ENCODE results near the gene CFAP57. TPM values are rescaled to one million over a fixed set of nuclear protein-coding genes. Genes with fewer than 3 reads are reported as not detected.

The CFAP57 gene
- total and polyA plus RNA-seq, 2 donors from 2014 or later = 0.34 to 2.3 TPM

- TF ChIP-seq, protein P1, sequence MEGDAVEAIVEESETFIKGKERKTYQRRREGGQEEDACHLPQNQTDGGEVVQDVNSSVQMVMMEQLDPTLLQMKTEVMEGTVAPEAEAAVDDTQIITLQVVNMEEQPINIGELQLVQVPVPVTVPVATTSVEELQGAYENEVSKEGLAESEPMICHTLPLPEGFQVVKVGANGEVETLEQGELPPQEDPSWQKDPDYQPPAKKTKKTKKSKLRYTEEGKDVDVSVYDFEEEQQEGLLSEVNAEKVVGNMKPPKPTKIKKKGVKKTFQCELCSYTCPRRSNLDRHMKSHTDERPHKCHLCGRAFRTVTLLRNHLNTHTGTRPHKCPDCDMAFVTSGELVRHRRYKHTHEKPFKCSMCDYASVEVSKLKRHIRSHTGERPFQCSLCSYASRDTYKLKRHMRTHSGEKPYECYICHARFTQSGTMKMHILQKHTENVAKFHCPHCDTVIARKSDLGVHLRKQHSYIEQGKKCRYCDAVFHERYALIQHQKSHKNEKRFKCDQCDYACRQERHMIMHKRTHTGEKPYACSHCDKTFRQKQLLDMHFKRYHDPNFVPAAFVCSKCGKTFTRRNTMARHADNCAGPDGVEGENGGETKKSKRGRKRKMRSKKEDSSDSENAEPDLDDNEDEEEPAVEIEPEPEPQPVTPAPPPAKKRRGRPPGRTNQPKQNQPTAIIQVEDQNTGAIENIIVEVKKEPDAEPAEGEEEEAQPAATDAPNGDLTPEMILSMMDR (IDR thresholded peaks at IDR 0.05; ENCODE audit: borderline replicate concordance, extremely low read depth, insufficient read depth) = no peak
- Histone ChIP-seq H3K4me1 (ENCODE audit: control insufficient read depth in 2 of 3, insufficient read depth in 2 of 3, low read depth in 1 of 3, low read length in 3 of 3) (peaks cover 0 to 17% (median 10%) of the 10 kb centered on the region in 3 donors), H3K36me3 (ENCODE audit: control insufficient read depth in 2 of 3, insufficient read depth in 3 of 3, low read length in 3 of 3) (no peaks in the 10 kb centered on the region), H3K9ac (ENCODE audit: low read length in 3 of 3) (no peak overlapping the region), H3K4me3 (ENCODE audit: low read length in 3 of 3) (no peak overlapping the region), H3K27ac (ENCODE audit: low read depth in 2 of 2, low read length in 2 of 2) (no peak overlapping the region), H3K27me3 (ENCODE audit: control insufficient read depth, insufficient read depth, low read length) (no peaks in the 10 kb centered on the region), H3K9me3 (ENCODE audit: control insufficient read depth in 2 of 3, insufficient read depth in 1 of 3, low read length in 3 of 3) (no peaks in the 10 kb centered on the region)
- no peak for FAIRE-seq
- DNase-seq = peak in 1 of 5 donors; percentile 47
- intact Hi-C loops (cut with DNase I) = no loop called here
Measured at GRCh38 chr1:43288058-43288784, 116.1 kb downstream of the CFAP57 start.

GRCh38 chr1:43288785-43289706 is 116.9 kb downstream of the CFAP57 start:
- intact Hi-C loops (cut with DNase I) = no loop called here
- Histone ChIP-seq H3K27ac (ENCODE audit: low read depth in 2 of 2, low read length in 2 of 2) (no peak overlapping the region), H3K27me3 (ENCODE audit: control insufficient read depth, insufficient read depth, low read length) (no peaks in the 10 kb centered on the region), H3K36me3 (ENCODE audit: control insufficient read depth in 2 of 3, insufficient read depth in 3 of 3, low read length in 3 of 3) (no peaks in the 10 kb centered on the region), H3K9ac (ENCODE audit: low read length in 3 of 3) (no peak overlapping the region), H3K9me3 (ENCODE audit: control insufficient read depth in 2 of 3, insufficient read depth in 1 of 3, low read length in 3 of 3) (no peaks in the 10 kb centered on the region), H3K4me3 (ENCODE audit: low read length in 3 of 3) (no peak overlapping the region), H3K4me1 (ENCODE audit: control insufficient read depth in 2 of 3, insufficient read depth in 2 of 3, low read depth in 1 of 3, low read length in 3 of 3) (peaks cover 0 to 17% (median 12%) of the 10 kb centered on the region in 3 donors)
- TF ChIP-seq, protein P1 (IDR thresholded peaks at IDR 0.05; ENCODE audit: borderline replicate concordance, extremely low read depth, insufficient read depth) = no peak
- FAIRE-seq (no peak), DNase-seq (peak in 1 of 5 donors; percentile 18)

DNA sequence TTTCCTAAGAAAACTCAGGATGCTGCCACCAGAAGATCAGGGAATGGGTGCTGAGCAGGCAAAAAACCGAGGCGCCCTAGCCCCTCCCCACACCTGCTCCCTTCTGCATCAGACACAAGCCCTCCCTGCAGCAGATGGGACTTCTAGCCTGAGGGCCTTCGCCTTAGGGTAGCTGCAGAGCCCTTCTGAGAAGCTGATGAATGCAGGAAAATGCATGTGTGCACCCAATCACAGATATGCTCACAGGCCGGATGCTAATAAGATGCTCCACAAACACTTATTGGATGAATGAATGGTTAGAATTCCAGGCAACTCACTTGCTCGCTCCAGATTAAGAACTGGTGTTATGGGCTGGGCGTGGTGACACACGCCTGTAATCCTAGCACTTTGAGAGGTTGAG is 120.1 kb downstream of the CFAP57 start:
- TF ChIP-seq, protein P1 (IDR thresholded peaks at IDR 0.05; ENCODE audit: borderline replicate concordance, extremely low read depth, insufficient read depth) = no peak
- FAIRE-seq = no peak
- H3K27me3 ChIP-seq (ENCODE audit: control insufficient read depth, insufficient read depth, low read length) = no peaks in the 10 kb centered on the region

More for the DNA sequence above, 120.1 kb downstream of the CFAP57 start:
- DNase-seq = no peak
- Histone ChIP-seq H3K4me1 (ENCODE audit: control insufficient read depth in 2 of 3, insufficient read depth in 2 of 3, low read depth in 1 of 3, low read length in 3 of 3) (peaks cover 5 to 22% (median 19%) of the 10 kb centered on the region in 3 donors), H3K4me3 (ENCODE audit: low read length in 3 of 3) (no peak overlapping the region), H3K36me3 (ENCODE audit: control insufficient read depth in 2 of 3, insufficient read depth in 3 of 3, low read length in 3 of 3) (no peaks in the 10 kb centered on the region), H3K9ac (ENCODE audit: low read length in 3 of 3) (no peak overlapping the region), H3K27ac (ENCODE audit: low read depth in 2 of 2, low read length in 2 of 2) (no peak overlapping the region), H3K9me3 (ENCODE audit: control insufficient read depth in 2 of 3, insufficient read depth in 1 of 3, low read length in 3 of 3) (no peaks in the 10 kb centered on the region)
- intact Hi-C loops (cut with DNase I) = no loop called here
